Esophagus squamous epithelium (tissue), 4 donors: Measurements from ENCODE around the gene CACNG4.

Experiments
- POLR2A ChIP-seq, 4 donors: fragments of 450-650 bp; IDR thresholded peaks; one replicate each; pipeline ENCODE4 v1.6.1; 2017; ENCODE audit warnings: antibody characterized with exemption in 4 of 4, mild to moderate bottlenecking in 4 of 4, moderate library complexity in 3 of 4
- TF ChIP-seq, protein P1 (sequence below), 6 experiments: fragments of 450-650 bp in 4 of 6; fragments of 200-600 bp in 2 of 6; sonication (generic) in 2 of 6; IDR thresholded peaks; one replicate each; pipeline ENCODE4 v1.5.1; 2016 to 2019; ENCODE audit warnings: antibody characterized with exemption in 6 of 6, mild to moderate bottlenecking in 4 of 6, moderate library complexity in 4 of 6

DNA sequence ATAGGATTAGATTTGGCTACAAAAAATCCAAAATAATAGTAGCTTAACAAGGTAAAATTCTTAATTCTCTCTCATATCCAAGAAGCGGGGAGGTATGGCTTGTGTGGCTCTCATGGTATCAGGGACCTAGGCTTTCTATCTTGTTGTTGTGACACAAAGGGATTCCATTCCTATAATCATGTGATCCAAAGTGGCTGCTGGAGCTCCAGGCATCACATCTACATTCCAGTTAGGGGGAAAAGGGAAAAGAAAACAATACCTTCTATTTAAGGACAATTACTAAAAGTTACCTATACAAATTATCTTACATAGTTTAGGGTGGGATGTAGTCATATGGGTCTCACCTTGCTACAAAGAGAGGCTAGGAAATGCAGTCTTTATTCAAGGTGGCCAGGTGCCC is 47.6 kb upstream of the CACNG4 start:
- TF ChIP-seq, protein P1, sequence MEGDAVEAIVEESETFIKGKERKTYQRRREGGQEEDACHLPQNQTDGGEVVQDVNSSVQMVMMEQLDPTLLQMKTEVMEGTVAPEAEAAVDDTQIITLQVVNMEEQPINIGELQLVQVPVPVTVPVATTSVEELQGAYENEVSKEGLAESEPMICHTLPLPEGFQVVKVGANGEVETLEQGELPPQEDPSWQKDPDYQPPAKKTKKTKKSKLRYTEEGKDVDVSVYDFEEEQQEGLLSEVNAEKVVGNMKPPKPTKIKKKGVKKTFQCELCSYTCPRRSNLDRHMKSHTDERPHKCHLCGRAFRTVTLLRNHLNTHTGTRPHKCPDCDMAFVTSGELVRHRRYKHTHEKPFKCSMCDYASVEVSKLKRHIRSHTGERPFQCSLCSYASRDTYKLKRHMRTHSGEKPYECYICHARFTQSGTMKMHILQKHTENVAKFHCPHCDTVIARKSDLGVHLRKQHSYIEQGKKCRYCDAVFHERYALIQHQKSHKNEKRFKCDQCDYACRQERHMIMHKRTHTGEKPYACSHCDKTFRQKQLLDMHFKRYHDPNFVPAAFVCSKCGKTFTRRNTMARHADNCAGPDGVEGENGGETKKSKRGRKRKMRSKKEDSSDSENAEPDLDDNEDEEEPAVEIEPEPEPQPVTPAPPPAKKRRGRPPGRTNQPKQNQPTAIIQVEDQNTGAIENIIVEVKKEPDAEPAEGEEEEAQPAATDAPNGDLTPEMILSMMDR (IDR thresholded peaks at IDR 0.05) = no peak
- no peak for TF ChIP-seq POLR2A (IDR thresholded peaks at IDR 0.05)
